ENCODE measurements around the gene MSL1. TPM values are rescaled to one million over a fixed set of nuclear protein-coding genes. Genes with fewer than 3 reads are reported as not detected.
A peak's percentile ranks its signal among the peaks of the same experiment; 100 is the strongest.
"Not testable (repeated sequence)": the region's sequence is repeated elsewhere in the genome, so short reads cannot be mapped to it uniquely, and the experiment has no call there.

The MSL1 gene
- total RNA-seq, 1 experiment from 2014 or later = 62.1 TPM

GRCh38 chr17:40124279-40125141 lies 2.7 kb downstream of the MSL1 start:
- no peak for DNase-seq (ENCODE audit: low read depth)

- no peak for DNase-seq (ENCODE audit: low read depth)
Measured at GRCh38 chr17:40129498-40129897, 7.7 kb downstream of the MSL1 start.

GRCh38 chr17:40130352-40131042 lies 8.7 kb downstream of the MSL1 start:
- no peak for DNase-seq (ENCODE audit: low read depth)

- no peak for DNase-seq (ENCODE audit: low read depth)
Measured at GRCh38 chr17:40134184-40134583, 12.4 kb downstream of the MSL1 start.

- no peak for DNase-seq (ENCODE audit: low read depth)
Measured at GRCh38 chr17:40135817-40136216, 14.0 kb downstream of the MSL1 start.

GRCh38 chr17:40139566-40140058 lies 17.8 kb downstream of the MSL1 start:
- no peak for DNase-seq (ENCODE audit: low read depth)

GRCh38 chr17:40143166-40143565 lies 21.4 kb downstream of the MSL1 start:
- DNase-seq (ENCODE audit: low read depth) = not testable (repeated sequence)

GRCh38 chr17:40145476-40145875 lies 23.7 kb downstream of the MSL1 start:
- no peak for DNase-seq (ENCODE audit: low read depth)

GRCh38 chr17:40148527-40148926 lies 26.8 kb downstream of the MSL1 start:
- DNase-seq (ENCODE audit: low read depth) = no peak

- DNase-seq (ENCODE audit: low read depth) = no peak
Measured at GRCh38 chr17:40150276-40150675, 28.5 kb downstream of the MSL1 start.

- DNase-seq (ENCODE audit: low read depth) = no peak
Measured at GRCh38 chr17:40151414-40151963, 29.7 kb downstream of the MSL1 start.

GRCh38 chr17:40153603-40154236 lies 31.9 kb downstream of the MSL1 start:
- no peak for DNase-seq (ENCODE audit: low read depth)

GRCh38 chr17:40157973-40158372 lies 36.2 kb downstream of the MSL1 start:
- DNase-seq (ENCODE audit: low read depth) = peak; percentile 9

- no peak for DNase-seq (ENCODE audit: low read depth)
Measured at GRCh38 chr17:40158438-40159013, 36.8 kb downstream of the MSL1 start.

- no peak for DNase-seq (ENCODE audit: low read depth)
Measured at GRCh38 chr17:40159456-40159855, 37.7 kb downstream of the MSL1 start.

GRCh38 chr17:40167685-40168261 lies 46.0 kb downstream of the MSL1 start:
- DNase-seq (ENCODE audit: low read depth) = no peak

GRCh38 chr17:40168262-40168832 lies 46.6 kb downstream of the MSL1 start:
- peak; percentile 57 for DNase-seq (ENCODE audit: low read depth)

GRCh38 chr17:40170325-40170724 lies 48.6 kb downstream of the MSL1 start:
- DNase-seq (ENCODE audit: low read depth) = no peak

GRCh38 chr17:40171750-40172149 lies 50.0 kb downstream of the MSL1 start:
- DNase-seq (ENCODE audit: low read depth) = peak; percentile 36

GRCh38 chr17:40173091-40173777 lies 51.5 kb downstream of the MSL1 start:
- no peak for DNase-seq (ENCODE audit: low read depth)
